HG03108 (cell line): Measurements from ENCODE around the gene TFG.
"Not testable (repeated sequence)": the region's sequence is repeated elsewhere in the genome, so short reads cannot be mapped to it uniquely, and the experiment has no call there.

Source experiments
- ATAC-seq: cut with Tn5 transposase; IDR thresholded peaks from one replicate; pipeline ENCODE4 v1.9.1; 2021; ENCODE audit warnings: moderate library complexity; ENCODE audit not compliant: unreplicated experiment

The TFG gene

GRCh38 chr3:100708989-100709841 is at the start of gene TFG:
Gene TFG (plus strand): TSS chr3:100709494. CDS start chr3:100713686, 4,192 bp downstream.
- ATAC-seq, result peak; percentile 94

GRCh38 chr3:100661294-100661693 is 48.0 kb upstream of the TFG start:
- not testable (repeated sequence) for ATAC-seq

GRCh38 chr3:100662113-100662823 is 47.0 kb upstream of the TFG start:
- ATAC-seq, result no peak

- ATAC-seq, result no peak
These were observed 44.1 kb upstream of the TFG start for GRCh38 chr3:100665230-100665629.

GRCh38 chr3:100666699-100667098 is 42.6 kb upstream of the TFG start:
- ATAC-seq, result not testable (repeated sequence)

- ATAC-seq, result not testable (repeated sequence)
These were observed 42.0 kb upstream of the TFG start for GRCh38 chr3:100667316-100667715.

- not testable (repeated sequence) for ATAC-seq
These were observed 38.3 kb upstream of the TFG start for GRCh38 chr3:100670995-100671394.

GRCh38 chr3:100681496-100681895 is 27.8 kb upstream of the TFG start:
- ATAC-seq, result no peak

GRCh38 chr3:100682056-100682853 is 27.0 kb upstream of the TFG start:
- no peak for ATAC-seq

GRCh38 chr3:100682854-100683760 is 26.2 kb upstream of the TFG start:
- no peak for ATAC-seq

GRCh38 chr3:100693225-100693624 is 16.1 kb upstream of the TFG start:
- no peak for ATAC-seq

- ATAC-seq, result no peak
These were observed 13.6 kb upstream of the TFG start for GRCh38 chr3:100695696-100696095.

- no peak for ATAC-seq
These were observed 13.1 kb upstream of the TFG start for GRCh38 chr3:100696161-100696560.

- ATAC-seq, result no peak
These were observed 12.1 kb upstream of the TFG start for GRCh38 chr3:100697172-100697571.

- ATAC-seq, result no peak
These were observed 11.5 kb upstream of the TFG start for GRCh38 chr3:100697723-100698285.

- ATAC-seq, result no peak
These were observed 10.6 kb upstream of the TFG start for GRCh38 chr3:100698736-100699135.

GRCh38 chr3:100700708-100701107 is 8.6 kb upstream of the TFG start:
- no peak for ATAC-seq

GRCh38 chr3:100702082-100702979 is 7.0 kb upstream of the TFG start:
- no peak for ATAC-seq

- ATAC-seq, result no peak
These were observed 6.3 kb upstream of the TFG start for GRCh38 chr3:100702980-100703345.
